GM23248 (cell line): ENCODE results near the gene CLRN2.

ENCODE experiments used
- EZH2 ChIP-seq: fragments of 200-600 bp; sonication (generic); IDR thresholded peaks from 2 replicates; pipeline ENCODE4 v1.6.1; 2018; ENCODE audit warnings: antibody characterized with exemption, mild to moderate bottlenecking; ENCODE audit not compliant: insufficient read depth, poor library complexity, severe bottlenecking
- EZH2phosphoT487 ChIP-seq: fragments of 200-600 bp; sonication (generic); IDR thresholded peaks from 2 replicates; pipeline ENCODE4 v1.6.1; 2018; ENCODE audit warnings: antibody characterized with exemption, moderate library complexity, mild to moderate bottlenecking, low read depth; ENCODE audit not compliant: insufficient read depth

DNA sequence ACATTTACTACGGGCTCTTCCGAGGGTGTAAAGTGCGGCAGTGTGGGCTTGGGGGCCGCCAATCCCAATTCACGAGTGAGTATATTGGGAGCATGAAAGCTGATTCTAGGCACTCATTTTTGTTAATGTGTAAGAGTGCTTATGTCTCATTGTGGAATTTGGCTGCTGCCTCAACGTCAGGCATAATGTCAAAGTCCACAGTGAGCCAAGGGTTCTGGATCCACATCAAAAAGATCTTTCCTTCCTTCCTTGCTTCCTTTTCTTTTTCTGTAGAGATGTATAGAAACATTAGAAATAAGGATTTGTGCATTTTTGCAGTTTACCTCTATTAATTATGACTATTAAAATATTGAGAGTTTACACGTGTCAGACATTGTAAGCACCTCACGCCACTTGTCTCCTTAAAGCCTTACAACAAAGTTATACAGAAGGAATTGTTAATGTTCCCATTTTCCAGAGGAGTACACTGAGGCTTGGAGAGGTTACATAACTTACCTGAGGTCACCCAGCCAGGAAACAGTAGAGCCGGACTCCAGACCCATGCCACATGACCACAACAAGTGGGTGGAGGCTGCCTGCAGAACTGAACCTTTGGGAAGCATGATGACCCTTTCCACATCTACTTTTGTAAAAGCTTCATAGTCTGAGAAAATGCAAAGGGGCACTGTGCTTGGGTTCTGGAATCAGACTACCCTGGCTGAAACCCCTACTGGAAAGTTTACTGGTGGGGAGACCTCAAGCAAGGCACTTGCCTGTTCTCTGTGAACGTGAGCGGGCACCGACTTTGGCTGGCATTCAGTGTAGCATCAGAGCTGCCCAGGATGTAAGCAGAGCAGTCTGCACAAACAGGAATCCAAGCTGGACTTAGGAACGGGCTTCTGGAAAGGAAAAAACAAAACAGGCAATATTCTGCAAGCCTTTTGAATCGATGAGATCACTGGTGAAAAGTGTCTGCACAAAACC lies 761 bp downstream of the CLRN2 start:
- TF ChIP-seq EZH2: no peak
- no peak for TF ChIP-seq EZH2phosphoT487
